Measurements from ENCODE around the gene LDLRAP1. TPM values are rescaled to one million over a fixed set of nuclear protein-coding genes. Genes with fewer than 3 reads are reported as not detected.

Gene LDLRAP1
- total RNA-seq, 6 experiments from 2014 or later: 10.4 to 14.1 (median 12.7) TPM

DNA sequence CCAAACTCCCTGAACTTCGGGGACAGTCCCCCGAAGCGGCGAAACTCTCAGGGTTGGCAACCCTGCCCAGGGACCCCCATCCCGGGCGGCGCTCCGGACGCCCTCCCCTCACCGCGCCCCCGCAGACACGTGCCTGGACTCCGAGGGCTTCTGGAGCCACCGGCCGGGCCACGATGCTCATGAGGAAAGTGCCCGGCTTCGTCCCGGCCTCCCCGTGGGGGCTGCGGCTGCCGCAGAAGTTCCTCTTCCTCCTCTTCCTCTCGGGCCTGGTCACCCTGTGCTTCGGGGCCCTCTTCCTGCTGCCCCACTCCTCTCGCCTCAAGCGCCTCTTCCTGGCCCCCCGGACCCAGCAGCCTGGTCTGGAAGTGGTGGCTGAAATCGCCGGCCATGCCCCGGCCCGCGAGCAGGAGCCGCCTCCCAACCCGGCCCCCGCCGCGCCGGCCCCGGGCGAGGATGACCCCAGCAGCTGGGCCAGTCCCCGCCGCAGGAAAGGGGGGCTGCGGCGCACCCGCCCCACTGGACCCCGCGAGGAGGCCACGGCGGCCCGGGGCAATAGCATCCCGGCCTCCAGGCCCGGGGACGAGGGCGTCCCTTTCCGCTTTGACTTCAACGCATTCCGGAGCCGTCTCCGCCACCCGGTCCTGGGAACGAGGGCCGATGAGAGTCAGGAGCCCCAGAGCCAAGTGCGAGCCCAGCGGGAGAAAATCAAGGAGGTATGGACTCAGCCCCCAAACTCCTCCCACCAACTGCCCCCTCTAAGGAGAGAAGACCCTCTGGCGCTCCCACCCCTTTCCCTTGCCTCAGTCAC, 74.4 kb downstream of the LDLRAP1 start:
- Mint-ChIP-seq H3K36me3 (ENCODE audit: low read depth) (no peaks in the 10 kb centered on the region), H3K4me1 (ENCODE audit: low read depth) (peaks cover 12% of the 10 kb centered on the region; the same call in 1 of the 2 replicates), H3K27ac (no peak overlapping the region)

DNA sequence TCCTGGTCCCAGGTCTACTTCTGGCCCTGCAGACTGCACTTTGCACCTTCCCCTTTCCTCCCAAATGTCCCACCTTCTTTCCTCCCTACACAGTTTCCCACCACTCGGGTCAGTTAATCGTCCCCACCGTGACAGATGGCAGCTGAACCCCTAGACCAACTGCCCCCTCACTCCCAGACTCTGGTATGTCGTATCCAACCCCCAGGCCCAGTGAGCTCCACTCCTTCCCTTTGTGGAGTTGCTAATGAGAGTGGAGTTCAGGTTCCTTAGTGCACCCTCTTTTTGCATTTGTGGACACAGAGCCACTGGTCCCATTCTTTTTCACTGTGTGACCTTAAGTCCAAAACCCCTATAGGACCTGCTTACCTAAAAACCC, 75.0 kb downstream of the LDLRAP1 start:
- DNase-seq: no peak
- no peaks in the 10 kb centered on the region for H3K36me3 Mint-ChIP-seq (ENCODE audit: low read depth)
- H3K27ac Mint-ChIP-seq: no peak overlapping the region
- H3K4me3 Mint-ChIP-seq: peak overlapping the region; percentile 20; the same call in 1 of the 2 replicates
- no peak for TF ChIP-seq CTCF (IDR thresholded peaks at IDR 0.05)
- H3K4me1 Mint-ChIP-seq (ENCODE audit: low read depth): peaks cover 12% of the 10 kb centered on the region; the same call in 1 of the 2 replicates
- peaks cover 60% of the 10 kb centered on the region for H3K27me3 Mint-ChIP-seq (ENCODE audit: insufficient read depth)
- H3K9me3 Mint-ChIP-seq: no peaks in the 10 kb centered on the region

More for the DNA sequence above, 74.4 kb downstream of the LDLRAP1 start:
- TF ChIP-seq CTCF (IDR thresholded peaks at IDR 0.05): no peak
- peaks cover 63% of the 10 kb centered on the region for H3K27me3 Mint-ChIP-seq (ENCODE audit: insufficient read depth)
- H3K4me3 Mint-ChIP-seq: no peak overlapping the region
- DNase-seq: no peak
- no peaks in the 10 kb centered on the region for H3K9me3 Mint-ChIP-seq

Other genes starting within 250 kb of the LDLRAP1 start
- 100 to 1,000 TPM; 166 to 270 (median 254) TPM for gene TMEM50A, start 205.3 kb upstream of the LDLRAP1 start, total RNA-seq (2021; fragmentation: NEBNext Ultra II Directional; extraction: Animal tissue kit (Norgen Biotek cat#: 25700))
- gene RHCE, start 122.8 kb upstream of the LDLRAP1 start, total RNA-seq (2021; fragmentation: NEBNext Ultra II Directional; extraction: Animal tissue kit (Norgen Biotek cat#: 25700)): 1 to 10 TPM in 1 of 6 experiments, under 1 TPM in 5; 0.45 to 1.2 (median 0.54) TPM
- gene MACO1, start 112.7 kb upstream of the LDLRAP1 start, total RNA-seq (2021; fragmentation: NEBNext Ultra II Directional; extraction: Animal tissue kit (Norgen Biotek cat#: 25700)): 10 to 100 TPM; 13.7 to 15.1 (median 14.4) TPM
- gene MAN1C1, start 73.2 kb downstream of the LDLRAP1 start, total RNA-seq (2021; fragmentation: NEBNext Ultra II Directional; extraction: Animal tissue kit (Norgen Biotek cat#: 25700)): under 1 TPM in 3 of 6 experiments, not detected in 3; 0.07 to 0.14 (median 0.08) TPM

Measured in HFFc6 (cell line).